ENCODE data around the gene ATRN. TPM values are rescaled to one million over a fixed set of nuclear protein-coding genes. Genes with fewer than 3 reads are reported as not detected.
A peak's percentile ranks its signal among the peaks of the same experiment; 100 is the strongest.
"Not testable (repeated sequence)": the region's sequence is repeated elsewhere in the genome, so short reads cannot be mapped to it uniquely, and the experiment has no call there.

ATRN gene
- total RNA-seq, 1 donor from 2014 or later = 31.5 TPM

GRCh38 chr20:3502878-3503277 lies 32.1 kb downstream of the ATRN start:
- intact Hi-C loops (cut with DNase I) = no loop called here
- ATAC-seq (no peak), DNase-seq (ENCODE audit: low spot score) (no peak)

DNA sequence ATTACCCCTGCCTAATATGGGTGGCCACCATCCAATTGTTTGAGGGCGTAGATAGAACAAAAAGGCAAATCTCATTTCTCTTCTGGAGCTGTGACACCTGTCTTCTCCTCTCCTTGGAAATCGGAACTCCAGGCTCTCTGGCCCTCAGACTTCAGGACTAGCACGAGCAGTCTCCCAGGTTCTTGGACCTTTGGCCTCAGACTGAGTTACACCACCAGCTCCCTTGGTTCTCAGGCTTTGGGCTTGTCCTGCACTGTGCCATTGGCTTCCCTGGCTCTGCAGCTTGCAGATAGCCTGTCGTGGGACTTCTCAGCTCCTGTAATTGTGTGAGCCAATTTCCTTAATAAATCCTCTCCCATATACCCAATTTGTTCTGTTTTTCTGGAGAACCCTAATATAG lies 34.3 kb downstream of the ATRN start:
- no peak for DNase-seq (ENCODE audit: low spot score)
- no peak for ATAC-seq
- intact Hi-C loops (cut with DNase I) = no loop called here

GRCh38 chr20:3509064-3509463 lies 38.2 kb downstream of the ATRN start:
- ATAC-seq (no peak), DNase-seq (ENCODE audit: low spot score) (no peak)
- intact Hi-C loops (cut with DNase I) = no loop called here

DNA sequence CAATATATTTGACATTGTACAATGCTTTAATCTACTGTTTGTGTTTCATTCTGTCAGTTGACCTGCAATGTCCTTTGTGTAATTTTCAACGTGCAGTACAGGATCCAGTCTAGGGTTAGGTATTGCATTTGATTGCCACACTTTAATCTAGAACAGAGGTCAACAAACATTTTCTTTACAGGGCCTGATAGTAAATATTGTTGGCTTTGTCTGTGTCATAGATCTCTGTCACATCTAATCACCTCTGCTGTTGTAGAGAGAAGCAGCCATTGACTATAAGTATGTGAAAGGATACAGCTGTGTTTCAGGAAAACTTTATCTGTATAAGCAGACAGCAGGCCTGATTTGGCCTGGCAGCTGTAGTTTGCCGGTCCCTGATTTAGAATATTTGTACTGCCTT lies 39.3 kb downstream of the ATRN start:
- ATAC-seq (no peak), DNase-seq (ENCODE audit: low spot score) (no peak)
- intact Hi-C loops (cut with DNase I) = no loop called here

DNA sequence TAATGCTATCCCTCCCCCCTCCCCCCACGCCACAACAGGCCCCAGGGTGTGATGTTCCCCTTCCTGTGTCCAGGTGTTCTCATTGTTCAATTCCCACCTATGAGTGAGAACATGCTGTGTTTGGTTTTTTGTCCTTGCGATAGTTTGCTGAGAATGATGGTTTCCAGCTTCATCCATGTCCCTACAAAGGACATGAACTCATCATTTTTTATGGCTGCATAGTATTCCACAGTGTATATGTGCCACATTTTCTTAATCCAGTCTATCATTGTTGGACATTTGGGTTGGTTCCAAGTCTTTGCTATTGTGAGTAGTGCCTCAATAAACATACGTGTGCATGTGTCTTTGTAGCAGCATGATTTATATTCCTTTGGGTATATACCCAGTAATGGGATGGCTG lies 41.4 kb downstream of the ATRN start:
- DNase-seq (ENCODE audit: low spot score); ATAC-seq; intact Hi-C loops (cut with DNase I): not testable (repeated sequence)

- DNase-seq (ENCODE audit: low spot score) (no peak), ATAC-seq (no peak)
- intact Hi-C loops (cut with DNase I) = no loop called here
These were observed 43.3 kb downstream of the ATRN start for GRCh38 chr20:3514012-3514642.

DNA sequence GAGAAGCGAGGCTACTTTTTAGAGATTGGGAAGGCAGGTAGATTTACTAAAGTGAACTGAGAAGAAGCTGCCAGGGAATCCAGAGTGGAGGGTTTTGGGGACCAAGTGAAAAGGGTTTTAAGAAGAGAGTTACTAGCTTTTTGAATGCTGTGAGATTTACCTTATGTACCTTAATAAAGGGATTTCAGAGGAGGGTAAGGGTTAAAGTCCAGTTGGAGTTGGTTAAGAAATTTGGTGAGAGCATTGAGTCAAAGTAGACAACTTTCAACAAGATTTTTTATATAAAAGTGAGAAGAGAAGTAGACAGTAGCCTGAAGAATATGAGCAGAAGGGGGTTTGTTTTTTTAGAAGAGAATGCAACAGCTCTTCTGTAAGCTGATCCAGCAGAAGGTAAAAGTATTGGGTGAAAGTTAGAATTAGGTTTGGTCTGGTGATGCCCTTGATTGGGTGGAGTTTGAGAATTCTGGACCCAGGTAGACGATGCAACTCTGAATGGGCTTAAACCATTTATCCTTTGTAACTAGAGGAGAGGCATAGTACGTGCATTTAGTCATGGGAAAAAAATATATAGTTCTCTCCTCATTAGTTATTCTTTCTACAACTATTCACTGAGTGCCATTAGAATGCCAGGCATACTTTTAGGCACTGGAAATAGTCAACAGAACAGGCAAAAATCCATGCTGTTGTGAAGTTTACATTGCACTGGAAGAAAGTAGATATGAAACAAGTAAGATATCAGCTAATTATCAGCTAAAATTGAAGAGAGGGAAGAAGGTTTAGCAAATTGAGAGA lies 44.8 kb downstream of the ATRN start:
- ATAC-seq (no peak), DNase-seq (ENCODE audit: low spot score) (no peak)
- intact Hi-C loops (cut with DNase I) = no loop called here

DNA sequence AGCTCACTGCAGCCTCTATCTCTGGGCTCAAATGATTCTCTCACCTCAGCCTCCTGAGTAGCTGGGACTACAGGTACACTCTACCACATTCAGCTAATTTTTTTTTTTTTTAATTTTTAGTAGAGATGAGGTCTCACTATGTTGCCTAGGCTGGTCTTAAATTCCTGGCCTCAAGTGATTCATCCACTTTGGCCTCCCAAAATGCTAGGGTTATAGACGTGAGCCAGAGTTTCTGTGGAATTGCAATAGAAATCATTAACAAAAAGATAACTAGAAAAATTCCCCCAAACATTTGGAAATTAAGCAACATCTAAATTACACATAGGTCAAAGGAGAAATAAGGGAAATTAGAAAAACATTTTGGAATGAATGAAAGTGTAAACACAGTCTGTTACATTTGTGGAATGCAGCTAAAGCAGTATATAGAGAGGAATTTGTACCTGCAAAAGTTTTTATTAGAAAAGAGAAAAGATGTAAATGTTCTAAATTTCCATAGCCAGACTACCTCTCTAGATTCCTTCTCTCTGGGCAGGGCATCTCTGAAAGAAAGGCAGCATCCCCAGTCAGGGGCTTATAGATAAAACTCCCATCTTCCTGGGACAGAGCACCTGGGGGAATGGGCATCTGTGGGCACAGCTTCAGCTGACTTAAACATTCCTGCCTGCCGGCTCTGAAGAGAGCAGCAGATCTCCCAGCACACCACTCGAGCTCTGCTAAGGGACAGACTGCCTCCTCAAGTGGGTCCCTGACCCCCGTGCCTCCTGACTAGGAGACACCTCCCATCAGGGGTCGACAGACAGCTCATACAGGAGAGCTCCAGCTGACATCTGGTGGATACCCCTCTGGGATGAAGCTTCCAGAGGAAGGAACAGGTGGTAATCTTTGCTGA lies 51.3 kb downstream of the ATRN start:
- no peak for DNase-seq (ENCODE audit: low spot score)
- intact Hi-C loops (cut with DNase I) = no loop called here
- no peak for ATAC-seq

GRCh38 chr20:3524696-3525095 lies 53.9 kb downstream of the ATRN start:
- ATAC-seq; intact Hi-C loops (cut with DNase I); DNase-seq (ENCODE audit: low spot score): not testable (repeated sequence)

DNA sequence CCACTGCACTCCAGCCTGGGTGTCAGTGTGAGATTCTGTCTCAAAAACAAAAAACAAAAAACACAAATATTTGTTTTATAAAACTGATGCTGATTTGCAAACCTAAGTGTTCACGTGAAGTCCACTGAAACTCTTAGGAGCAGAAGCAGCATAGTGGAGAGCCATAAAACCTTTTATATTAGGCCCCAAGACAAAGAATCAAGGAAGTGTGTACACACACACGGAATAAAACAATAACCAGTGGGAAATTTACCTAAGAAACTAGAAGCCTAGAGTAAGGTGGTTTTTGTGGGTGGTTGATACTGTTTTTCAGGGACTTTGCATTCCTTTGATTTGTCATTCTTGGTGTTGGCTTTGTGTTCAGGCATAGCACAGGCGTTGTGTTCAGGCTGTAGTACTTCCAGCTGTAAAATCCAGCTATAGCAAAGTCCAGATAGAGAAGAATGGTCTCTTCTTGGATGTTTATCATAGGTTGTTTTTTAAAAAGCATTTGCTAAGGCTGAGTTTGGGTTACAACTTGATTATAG lies 61.3 kb downstream of the ATRN start:
- DNase-seq (ENCODE audit: low spot score) = no peak
- intact Hi-C loops (cut with DNase I) = loop anchor here (5.0 kb wide), 1 partner anchor 1020 kb away; no protein-coding TSS in a partner anchor
- ATAC-seq = no peak

DNA sequence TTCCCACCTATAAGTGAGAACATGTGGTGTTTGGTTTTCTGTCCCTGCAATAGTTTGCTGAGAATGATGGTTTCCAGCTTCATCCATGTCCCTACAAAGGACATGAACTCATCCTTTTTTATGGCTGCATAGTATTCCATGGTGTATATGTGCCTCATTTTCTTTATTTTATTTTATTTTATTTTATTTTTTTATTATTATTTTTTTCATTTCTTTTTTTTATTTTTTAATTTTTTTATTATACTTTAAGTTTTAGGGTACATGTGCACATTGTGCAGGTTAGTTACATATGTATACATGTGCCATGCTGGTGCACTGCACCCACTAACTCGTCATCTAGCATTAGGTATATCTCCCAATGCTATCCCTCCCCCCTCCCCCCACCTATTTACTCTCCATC lies 66.9 kb downstream of the ATRN start:
- intact Hi-C loops (cut with DNase I); DNase-seq (ENCODE audit: low spot score); ATAC-seq: not testable (repeated sequence)

DNA sequence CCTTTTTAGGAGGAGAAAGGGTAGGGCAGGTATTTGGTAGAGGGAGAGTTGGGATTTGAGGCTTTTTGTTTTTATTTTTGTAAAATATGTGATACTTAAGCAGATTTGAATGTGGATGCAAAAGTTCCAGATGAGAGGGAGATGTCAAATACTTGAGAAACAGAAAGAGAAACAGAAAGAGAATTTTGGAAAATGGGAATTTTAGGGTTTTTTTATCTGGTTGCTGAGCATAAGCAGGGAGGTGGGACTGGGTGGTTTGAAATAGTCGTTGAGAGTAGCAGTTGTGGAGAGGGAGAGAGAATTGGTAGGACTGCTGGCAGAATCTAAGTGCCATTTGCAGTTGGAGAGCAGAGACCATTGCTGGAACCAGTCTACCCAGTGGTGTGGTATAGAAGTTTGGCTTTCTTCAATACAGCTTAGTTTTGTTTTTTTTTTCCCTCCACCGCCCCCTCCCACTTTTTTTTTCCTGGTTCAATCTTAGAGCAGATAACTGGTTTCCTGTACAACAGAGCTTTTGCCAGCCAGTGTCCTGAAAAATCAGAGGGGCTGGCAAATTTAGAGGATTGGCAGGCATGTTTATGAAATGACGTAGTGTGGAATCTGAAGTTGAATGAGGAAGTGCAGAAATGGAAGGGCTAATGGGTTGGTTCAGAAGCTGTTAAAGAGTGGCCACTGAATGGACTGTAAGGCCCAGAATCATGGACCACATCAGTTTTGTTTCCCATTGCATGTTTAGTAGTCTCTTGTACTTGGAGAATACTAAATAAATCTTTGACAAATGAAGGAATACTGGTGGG lies 68.7 kb downstream of the ATRN start:
- DNase-seq (ENCODE audit: low spot score) (no peak), ATAC-seq (peak; percentile 36)
- intact Hi-C loops (cut with DNase I) = no loop called here

GRCh38 chr20:3541887-3542721 lies 71.3 kb downstream of the ATRN start:
- intact Hi-C loops (cut with DNase I) = no loop called here
- DNase-seq (ENCODE audit: low spot score) = no peak
- no peak for ATAC-seq

DNA sequence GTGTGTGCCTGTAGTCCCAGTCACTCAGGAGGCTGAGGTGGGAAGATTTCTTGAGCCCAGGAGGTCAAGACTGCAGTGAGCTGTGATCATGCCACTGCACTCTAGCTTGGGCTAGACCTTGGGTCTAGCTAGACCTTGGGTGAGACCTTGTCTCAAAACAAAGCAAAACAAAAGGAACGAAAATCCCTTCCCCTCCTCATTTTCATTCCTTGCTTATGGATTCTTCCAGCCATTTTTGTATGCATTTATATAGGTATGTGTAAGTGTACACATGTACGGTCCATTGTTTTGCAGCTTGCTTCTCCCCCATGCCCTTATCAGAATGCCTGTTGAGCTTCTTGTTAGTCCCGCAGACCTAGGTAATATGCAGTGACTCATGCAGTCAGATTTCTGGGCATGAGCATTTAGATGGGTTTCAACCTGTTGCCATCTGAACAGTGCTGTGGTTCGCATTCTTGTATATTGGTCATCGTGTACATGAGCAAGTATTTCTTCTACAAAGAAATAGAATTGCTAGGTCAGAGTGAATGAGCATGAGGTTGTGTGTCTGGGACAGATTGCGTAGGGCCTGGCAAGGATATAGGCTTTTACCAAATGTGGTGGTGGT lies 73.2 kb downstream of the ATRN start:
- ATAC-seq = no peak
- intact Hi-C loops (cut with DNase I) = no loop called here
- no peak for DNase-seq (ENCODE audit: low spot score)

- intact Hi-C loops (cut with DNase I) = no loop called here
- no peak for ATAC-seq
These were observed 74.6 kb downstream of the ATRN start for GRCh38 chr20:3545401-3545925.

GRCh38 chr20:3547906-3548305 lies 77.1 kb downstream of the ATRN start:
- intact Hi-C loops (cut with DNase I) = no loop called here
- ATAC-seq = no peak
- DNase-seq (ENCODE audit: low spot score) = no peak

More at GRCh38 chr20:3545401-3545925, 74.6 kb downstream of the ATRN start:
- no peak for DNase-seq (ENCODE audit: low spot score)

GRCh38 chr20:3550837-3551236 lies 80.0 kb downstream of the ATRN start:
- ATAC-seq = no peak
- intact Hi-C loops (cut with DNase I) = no loop called here

More at GRCh38 chr20:3550837-3551236, 80.0 kb downstream of the ATRN start:
- no peak for DNase-seq (ENCODE audit: low spot score)
